HepG2 (cell line): ENCODE measurements around the gene IQGAP3. TPM values are rescaled to one million over a fixed set of nuclear protein-coding genes. Genes with fewer than 3 reads are reported as not detected.

Source experiments
- ATAC-seq: fragments of 200-7000 bp; cut with Tn5 transposase; 3 replicates; pipeline ENCODE4 v1.9.1; 2020; ENCODE audit warnings: mild to moderate bottlenecking, moderate library complexity
- BruUV-seq: library from RNA; stranded (reverse); fragments of 400-500 nt; replicated peaks from 2 replicates; lab custom pipeline; 2021; lab: Mats Ljungman, UMichigan
- CTCF ChIA-PET: fragments of 300-600 bp; formaldehyde crosslinking; extraction: SDS; loops from one replicate; lab custom pipeline; 2021; ENCODE audit warnings: low total read pairs, inconsistent platforms, low intra/inter-chr PET ratio; lab: Yijun Ruan, JAX
- POLR2A ChIA-PET: fragments of 350-600 bp; sonication (Branson Sonifier 250); formaldehyde crosslinking; loops from one replicate; lab custom pipeline; 2020; ENCODE audit warnings: antibody characterized with exemption, inconsistent platforms; lab: Yijun Ruan, JAX
- DNase-seq: peaks from one replicate; pipeline ENCODE4 v3.0.0-alpha.2; 2015; ENCODE audit warnings: low spot score
- FAIRE-seq: peaks from 3 replicates; lab custom pipeline; 2011; peaks lifted over from hg19 to GRCh38; lab: Jason Lieb, UNC
- H2AFZ ChIP-seq: one replicate; pipeline ENCODE4 v1.6.1; 2011; ENCODE audit warnings: low read length, inconsistent platforms
- H3K27ac ChIP-seq: fragments of 300-600 bp; 3 replicates; pipeline ENCODE4 v1.8.0; 2011; ENCODE audit warnings: mixed run types, mild to moderate bottlenecking, mixed read lengths, low read length, inconsistent platforms; ENCODE audit not compliant: insufficient read depth; ENCODE audit errors: extremely low read length
- H3K27me3 ChIP-seq, 2 experiments: fragments of 200-600 bp in 1 of 2; 2 replicates in 1 of 2; 3 replicates in 1 of 2; pipeline versions ENCODE4 v1.6.0 to v1.8.0; 2011; ENCODE audit warnings: low read length in 2 of 2, mild to moderate bottlenecking in 2 of 2, moderate library complexity in 2 of 2, inconsistent platforms in 1 of 2; ENCODE audit not compliant: insufficient read depth in 2 of 2, control insufficient read depth in 1 of 2
- H3K36me3 ChIP-seq, 2 experiments: fragments of 200-600 bp in 1 of 2; replicated peaks in 1 of 2; 2 replicates in 1 of 2; 3 replicates in 1 of 2; pipeline versions ENCODE4 v1.5.1 to v1.8.0; 2011; ENCODE audit warnings: low read length in 2 of 2, inconsistent platforms in 1 of 2; ENCODE audit not compliant: insufficient read depth in 2 of 2, control insufficient read depth in 1 of 2
- H3K4me1 ChIP-seq: 2 replicates; pipeline ENCODE4 v1.5.1; 2012; ENCODE audit warnings: low read length, inconsistent platforms; ENCODE audit not compliant: insufficient read depth
- H3K4me2 ChIP-seq: 2 replicates; pipeline ENCODE4 v1.6.0; 2011; ENCODE audit warnings: low read depth, low read length, inconsistent platforms
- H3K4me3 ChIP-seq, 3 experiments: fragments of 200-600 bp in 1 of 3; sonication (generic), shearing (Covaris generic) in 1 of 3; replicated peaks in 1 of 3; 2 replicates each; pipeline ENCODE4 v1.5.1; 2011 to 2016; ENCODE audit warnings: low read length in 3 of 3, inconsistent platforms in 2 of 3, low read depth in 2 of 3, mild to moderate bottlenecking in 2 of 3, control low read depth in 1 of 3, mixed read lengths in 1 of 3; ENCODE audit not compliant: insufficient read depth in 1 of 3
- H3K79me2 ChIP-seq: one replicate; pipeline ENCODE4 v1.6.1; 2011; ENCODE audit warnings: low read length, inconsistent platforms; ENCODE audit not compliant: insufficient read depth
- H3K9ac ChIP-seq: 2 replicates; pipeline ENCODE4 v1.6.0; 2011; ENCODE audit warnings: mild to moderate bottlenecking, low read depth, low read length, inconsistent platforms; ENCODE audit not compliant: insufficient read depth
- H3K9me3 ChIP-seq: 2 replicates; pipeline ENCODE4 v1.5.1; 2012; ENCODE audit warnings: mild to moderate bottlenecking, low read length
- H4K20me1 ChIP-seq: 2 replicates; pipeline ENCODE4 v1.6.0; 2011; ENCODE audit warnings: inconsistent platforms, mild to moderate bottlenecking, low read length, moderate library complexity; ENCODE audit not compliant: insufficient read depth
- ATF1 ChIP-seq: IDR thresholded peaks from 2 replicates; pipeline ENCODE4 v1.6.1; 2016; ENCODE audit warnings: mild to moderate bottlenecking, control low read depth
- BRD4 ChIP-seq: sonication (generic); formaldehyde crosslinking; IDR thresholded peaks from 2 replicates; pipeline ENCODE4 v1.4.0; 2020; ENCODE audit warnings: missing genetic modification reagents
- CREBL2 ChIP-seq: sonication (generic); formaldehyde crosslinking; IDR thresholded peaks from 2 replicates; pipeline ENCODE4 v1.8.1; 2023; ENCODE audit warnings: missing genetic modification reagents, mild to moderate bottlenecking, borderline replicate concordance
- HOXA3 ChIP-seq: sonication (generic); formaldehyde crosslinking; IDR thresholded peaks from 2 replicates; pipeline ENCODE4 v1.5.0; 2020; ENCODE audit warnings: missing genetic modification reagents
- KLF15 ChIP-seq: sonication (generic); formaldehyde crosslinking; IDR thresholded peaks from 2 replicates; pipeline ENCODE4 v1.8.1; 2023; ENCODE audit warnings: borderline replicate concordance, mild to moderate bottlenecking, inconsistent platforms, missing genetic modification reagents, mixed read lengths
- KMT2A ChIP-seq: sonication (generic); formaldehyde crosslinking; IDR thresholded peaks from 2 replicates; pipeline ENCODE4 v1.4.0; 2020; ENCODE audit warnings: missing genetic modification reagents
- NCOA2 ChIP-seq: sonication (generic); formaldehyde crosslinking; IDR thresholded peaks from 2 replicates; pipeline ENCODE4 v1.8.0; 2022; ENCODE audit warnings: inconsistent platforms
- NCOA5 ChIP-seq: sonication (generic); formaldehyde crosslinking; IDR thresholded peaks from 2 replicates; pipeline ENCODE4 v1.4.0; 2020; ENCODE audit warnings: missing genetic modification reagents
- POLR2AphosphoS2 ChIP-seq: IDR thresholded peaks from 2 replicates; pipeline ENCODE4 v1.6.1; 2011; ENCODE audit warnings: low read depth, low read length, improper control_type of control experiment
- PRPF4 ChIP-seq: fragments of 200-400 bp; formaldehyde crosslinking; IDR thresholded peaks from 2 replicates; pipeline ENCODE4 v1.6.1; 2016; ENCODE audit warnings: low read length, low read depth; ENCODE audit not compliant: poor library complexity, severe bottlenecking
- SAP130 ChIP-seq: IDR thresholded peaks from 2 replicates; pipeline ENCODE4 v1.6.1; 2016; ENCODE audit warnings: low read depth
- SMAD1 ChIP-seq: sonication (generic); formaldehyde crosslinking; IDR thresholded peaks from 2 replicates; pipeline ENCODE4 v1.4.0; 2020; ENCODE audit warnings: missing genetic modification reagents, low read depth, mild to moderate bottlenecking, borderline replicate concordance
- STAT5B ChIP-seq: sonication (generic); formaldehyde crosslinking; IDR thresholded peaks from 2 replicates; pipeline ENCODE4 v1.4.0; 2020; ENCODE audit warnings: missing genetic modification reagents
- U2AF1 ChIP-seq: fragments of 200-400 bp; formaldehyde crosslinking; optimal IDR thresholded peaks from 2 replicates; pipeline ENCODE3; 2017; ENCODE audit warnings: mild to moderate bottlenecking, low read depth, low read length
- XRCC5 ChIP-seq: fragments of 200-400 bp; formaldehyde crosslinking; optimal IDR thresholded peaks from 2 replicates; pipeline ENCODE3; 2017; ENCODE audit warnings: mild to moderate bottlenecking, low read length
- ZFY ChIP-seq: sonication (generic); formaldehyde crosslinking; IDR thresholded peaks from 2 replicates; pipeline ENCODE4 v1.4.0; 2020; ENCODE audit warnings: missing genetic modification reagents
- ZNF235 ChIP-seq: sonication (generic); formaldehyde crosslinking; IDR thresholded peaks from 2 replicates; pipeline ENCODE4 v1.8.1; 2023; ENCODE audit warnings: mild to moderate bottlenecking, missing genetic modification reagents, borderline replicate concordance
- ZNF367 ChIP-seq: sonication (generic); formaldehyde crosslinking; IDR thresholded peaks from 2 replicates; pipeline ENCODE4 v1.4.0; 2020; ENCODE audit warnings: missing genetic modification reagents, borderline replicate concordance
- ZNF672 ChIP-seq: sonication (generic); formaldehyde crosslinking; IDR thresholded peaks from 2 replicates; pipeline ENCODE4 v1.8.1; 2022; ENCODE audit warnings: missing genetic modification reagents
- ZNF768 ChIP-seq: sonication (generic); formaldehyde crosslinking; IDR thresholded peaks from 2 replicates; pipeline ENCODE4 v1.4.0; 2020; ENCODE audit warnings: missing genetic modification reagents
- ZNF788 ChIP-seq: sonication (generic); formaldehyde crosslinking; IDR thresholded peaks from 2 replicates; pipeline ENCODE4 v1.5.0; 2020; ENCODE audit warnings: mild to moderate bottlenecking, missing genetic modification reagents, borderline replicate concordance
- ZNF891 ChIP-seq: sonication (generic); formaldehyde crosslinking; IDR thresholded peaks from 2 replicates; pipeline ENCODE4 v1.5.0; 2020; ENCODE audit warnings: mild to moderate bottlenecking, missing genetic modification reagents
- ZSCAN9 ChIP-seq: IDR thresholded peaks from 2 replicates; pipeline ENCODE4 v1.6.1; 2016; ENCODE audit warnings: borderline replicate concordance
- WGBS: methylation state at CpG from one replicate; pipeline ENCODE4 v1.1.6; 2017; ENCODE audit warnings: low lambda C conversion rate; 5-methylcytosine and 5-hydroxymethylcytosine counted together
- in situ Hi-C: cut with HindIII; loops from 2 replicates; pipeline ENCODE4 v1.10.0; 2017; ENCODE audit warnings: low pct_unique_long_range_greater_than_20kb; ENCODE audit not compliant: extremely low pct_ligation_motif_present
- intact Hi-C: fragments of 100-400 bp; cut with micrococcal nuclease; formaldehyde crosslinking; loops from one replicate; pipeline ENCODE4 v1.10.0; 2022; ENCODE audit not compliant: unreplicated experiment
- polyA plus RNA-seq, 8 experiments: library from polyadenylated mRNA; depleted of rRNA in 3 of 8; stranded (reverse) in 7 of 8; unstranded in 1 of 8; fragments of >200 nt; fragmentation: Illumina TruSeq in 4 of 8; extraction: Trizol in 4 of 8; gene quantifications; 2 replicates each; pipeline versions ENCODE4 v1.2.1 to v1.2.3, GENCODE V29; 2011 to 2016; ENCODE audit warnings: low read depth in 4 of 8, missing spikeins in 1 of 8, mixed read lengths in 1 of 8; ENCODE audit not compliant: insufficient read depth in 1 of 8
- total RNA-seq, 5 experiments: library from RNA; depleted of rRNA; stranded (reverse); fragments of >200 nt; fragmentation: Illumina TruSeq; extraction: Trizol; gene quantifications; 2 replicates each; pipeline ENCODE4 v1.2.3, GENCODE V29; 2016; ENCODE audit warnings: low read depth in 1 of 5
- TF ChIP-seq, protein P1 (sequence below): sonication (generic); formaldehyde crosslinking; IDR thresholded peaks from 2 replicates; pipeline ENCODE4 v1.4.0; 2020; ENCODE audit warnings: missing genetic modification reagents, mild to moderate bottlenecking, borderline replicate concordance

IQGAP3 gene
- total and polyA plus RNA-seq, 2 of the 13 experiments (the other 11 are each of a cell fraction or from before 2014, with no cell fraction given) = 13.5 to 14.1 TPM

DNA sequence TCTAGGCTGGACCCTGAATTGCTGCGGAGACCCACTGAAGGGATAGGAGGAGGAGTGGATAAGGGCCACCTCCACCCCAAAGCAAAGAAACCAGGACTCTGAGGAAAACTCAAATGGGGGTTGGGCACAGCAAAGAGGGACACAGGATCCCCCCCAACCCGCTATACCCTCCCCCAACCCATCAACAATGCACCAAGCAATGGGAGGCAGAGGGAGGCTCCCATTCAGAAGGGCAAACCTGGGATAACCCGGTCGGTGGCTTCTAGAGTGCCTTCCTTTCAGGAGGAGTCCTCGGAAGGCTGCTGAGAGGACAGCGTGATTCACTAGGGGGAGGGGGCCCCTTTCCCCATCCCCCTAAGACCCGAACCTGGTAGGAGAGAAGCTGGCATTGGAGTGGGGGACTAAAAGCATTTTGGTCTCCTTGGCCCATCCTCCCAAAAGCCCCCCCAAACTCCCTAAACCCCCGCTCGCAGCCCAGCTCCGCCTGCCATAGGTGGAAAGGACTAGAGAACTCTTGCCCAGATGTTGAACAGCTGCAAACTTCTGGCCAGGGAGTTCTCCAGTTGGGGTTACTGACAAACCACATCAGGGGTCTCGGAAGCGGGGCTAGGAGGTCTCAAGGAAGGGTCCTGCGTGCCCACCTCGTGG, 73.0 kb downstream of the IQGAP3 start:
- BruUV-seq = no TSS peak
- DNase-seq = no peak
- Histone ChIP-seq H3K4me2 (peak overlapping the region; percentile 79), H4K20me1 (peaks cover 46% of the 10 kb centered on the region), H3K36me3 (peaks cover 0 to 7% of the 10 kb centered on the region in 2 experiments; a peak in 1 of 5 replicates), H3K79me2 (peaks cover 29% of the 10 kb centered on the region), H2AFZ (no peak overlapping the region), H3K4me3 (peak overlapping the region; percentile 75 to 97 (median 94)), H3K9me3 (no peaks in the 10 kb centered on the region), H3K27ac (no peak overlapping the region), H3K27me3 (peaks cover 2 to 19% of the 10 kb centered on the region in 2 experiments; a peak in 4 of 5 replicates), H3K4me1 (peaks cover 71% of the 10 kb centered on the region), H3K9ac (peak overlapping the region; percentile 62)
- no peak for FAIRE-seq
- no peak for ATAC-seq
- ChIA-PET POLR2A (interaction anchor here (1.3 to 2.2 kb wide), 3 partner anchors 14 to 42 kb away, joined by 5 to 19 read pairs (median 19); no protein-coding TSS in a partner anchor), CTCF (no interaction called here)
- intact Hi-C loops = loop anchor here (2.0 kb wide), 1 partner anchor 19 kb away; no protein-coding TSS in a partner anchor
- in situ Hi-C loops = no loop called here
- WGBS = 0% methylated on average over 5 of the region's 14 CpGs
- TF ChIP-seq, protein P1, sequence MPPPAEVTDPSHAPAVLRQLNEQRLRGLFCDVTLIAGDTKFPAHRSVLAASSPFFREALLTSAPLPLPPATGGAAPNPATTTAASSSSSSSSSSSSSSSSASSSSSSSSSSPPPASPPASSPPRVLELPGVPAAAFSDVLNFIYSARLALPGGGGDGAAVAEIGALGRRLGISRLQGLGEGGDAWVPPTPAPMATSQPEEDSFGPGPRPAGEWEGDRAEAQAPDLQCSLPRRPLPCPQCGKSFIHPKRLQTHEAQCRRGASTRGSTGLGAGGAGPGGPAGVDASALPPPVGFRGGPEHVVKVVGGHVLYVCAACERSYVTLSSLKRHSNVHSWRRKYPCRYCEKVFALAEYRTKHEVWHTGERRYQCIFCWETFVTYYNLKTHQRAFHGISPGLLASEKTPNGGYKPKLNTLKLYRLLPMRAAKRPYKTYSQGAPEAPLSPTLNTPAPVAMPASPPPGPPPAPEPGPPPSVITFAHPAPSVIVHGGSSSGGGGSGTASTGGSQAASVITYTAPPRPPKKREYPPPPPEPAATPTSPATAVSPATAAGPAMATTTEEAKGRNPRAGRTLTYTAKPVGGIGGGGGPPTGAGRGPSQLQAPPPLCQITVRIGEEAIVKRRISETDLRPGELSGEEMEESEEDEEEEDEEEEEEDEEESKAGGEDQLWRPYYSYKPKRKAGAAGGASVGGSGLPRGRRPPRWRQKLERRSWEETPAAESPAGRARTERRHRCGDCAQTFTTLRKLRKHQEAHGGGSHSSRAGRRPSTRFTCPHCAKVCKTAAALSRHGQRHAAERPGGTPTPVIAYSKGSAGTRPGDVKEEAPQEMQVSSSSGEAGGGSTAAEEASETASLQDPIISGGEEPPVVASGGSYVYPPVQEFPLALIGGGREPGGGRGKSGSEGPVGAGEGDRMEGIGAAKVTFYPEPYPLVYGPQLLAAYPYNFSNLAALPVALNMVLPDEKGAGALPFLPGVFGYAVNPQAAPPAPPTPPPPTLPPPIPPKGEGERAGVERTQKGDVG = 0 out of 2 replicates have a peak, but pooled peaks have one; percentile 47
- no peak for TF ChIP-seq SMAD1 (CRISPR knock-in tag)
- no peak for TF ChIP-seq ZSCAN9
- TF ChIP-seq ATF1 (CRISPR knock-in tag) = no peak
- no peak for TF ChIP-seq ZNF768 (CRISPR knock-in tag)
- TF ChIP-seq ZNF788 = no peak
- TF ChIP-seq KMT2A = no peak
- TF ChIP-seq NCOA2 = no peak
- no peak for TF ChIP-seq BRD4 (CRISPR knock-in tag)
- no peak for TF ChIP-seq ZNF367
- peak; percentile 0; the same call in 1 of the 2 replicates for TF ChIP-seq SAP130
- no peak for TF ChIP-seq KLF15 (CRISPR knock-in tag)
- TF ChIP-seq ZNF891 (CRISPR knock-in tag) = 0 out of 2 replicates have a peak, but pooled peaks have one; percentile 1
- no peak for TF ChIP-seq ZNF672
- no peak for TF ChIP-seq U2AF1
- TF ChIP-seq XRCC5 = peak; percentile 10
- no peak for TF ChIP-seq PRPF4
- TF ChIP-seq ZFY (CRISPR knock-in tag) = 0 out of 2 replicates have a peak, but pooled peaks have one; percentile 8
- TF ChIP-seq ZNF235 (CRISPR knock-in tag) = no peak
- TF ChIP-seq NCOA5 (CRISPR knock-in tag) = no peak
- TF ChIP-seq CREBL2 (CRISPR knock-in tag) = no peak
- TF ChIP-seq POLR2AphosphoS2 = no peak
- 0 out of 2 replicates have a peak, but pooled peaks have one; percentile 2 for TF ChIP-seq HOXA3 (CRISPR knock-in tag)
- no peak for TF ChIP-seq STAT5B (CRISPR knock-in tag)
